Activated naive CD4-positive, alpha-beta T cell treated with anti-CD3 and anti-CD28 coated beads, Interleukin-2, amount 50 U/mL, for 16 hours (primary cell): ENCODE measurements around the gene PUDP.
"Not testable (repeated sequence)": the region's sequence is repeated elsewhere in the genome, so short reads cannot be mapped to it uniquely, and the experiment has no call there.

Source experiments
- DNase-seq: peaks from one replicate; pipeline ENCODE4 v3.0.0-alpha.2; 2020

Gene PUDP

DNA sequence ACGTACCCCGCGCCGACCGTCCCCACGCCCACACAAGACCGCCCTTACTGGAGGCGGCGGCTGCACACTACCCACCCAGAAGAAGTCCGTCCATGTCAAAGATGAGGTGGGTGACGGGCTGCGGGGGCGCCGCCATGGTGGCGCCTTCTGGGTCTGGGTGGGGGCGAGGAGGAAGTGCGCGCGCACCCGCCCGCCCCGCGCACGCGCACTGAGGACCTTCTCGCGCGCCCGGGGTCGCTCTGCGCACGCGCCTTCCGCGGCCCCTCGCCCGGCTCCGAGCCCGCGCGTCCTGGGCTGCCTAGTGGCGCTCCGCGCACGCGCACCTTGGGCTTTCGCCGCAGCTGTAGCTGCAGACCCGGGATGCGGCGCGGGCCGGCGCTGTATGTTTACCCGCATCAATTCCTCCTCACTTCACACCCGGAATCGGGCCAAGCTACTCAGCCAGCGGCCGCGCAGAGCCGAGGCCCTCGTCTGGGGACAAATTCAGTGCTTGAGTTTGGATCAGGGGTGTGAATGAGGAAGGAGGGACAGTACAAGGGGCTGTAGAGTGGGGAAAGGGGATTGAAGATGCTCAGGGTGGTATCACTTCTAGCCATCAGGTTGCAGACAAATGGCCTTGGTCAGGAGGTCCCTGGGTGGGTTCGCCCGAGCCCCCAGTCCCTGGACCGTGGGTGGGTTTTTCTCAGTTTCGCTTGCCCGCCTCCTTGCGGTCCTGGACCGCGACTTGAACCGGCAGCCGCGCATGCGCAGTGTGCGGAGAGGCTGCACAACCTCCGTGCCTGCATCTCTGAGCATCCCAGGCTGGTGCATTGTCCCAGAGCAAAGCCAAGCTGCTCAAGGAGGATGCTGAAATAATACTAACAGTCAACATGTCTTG is at the start of gene PUDP:
PUDP (minus strand) TSS at position 176 of the 877 bp plus-strand sequence; CDS start at position 136, 40 bp downstream.
- DNase-seq, result peak; percentile 86

- no peak for DNase-seq
Measured at GRCh38 chrX:7194606-7195005, 46.7 kb upstream of the PUDP start.

DNA sequence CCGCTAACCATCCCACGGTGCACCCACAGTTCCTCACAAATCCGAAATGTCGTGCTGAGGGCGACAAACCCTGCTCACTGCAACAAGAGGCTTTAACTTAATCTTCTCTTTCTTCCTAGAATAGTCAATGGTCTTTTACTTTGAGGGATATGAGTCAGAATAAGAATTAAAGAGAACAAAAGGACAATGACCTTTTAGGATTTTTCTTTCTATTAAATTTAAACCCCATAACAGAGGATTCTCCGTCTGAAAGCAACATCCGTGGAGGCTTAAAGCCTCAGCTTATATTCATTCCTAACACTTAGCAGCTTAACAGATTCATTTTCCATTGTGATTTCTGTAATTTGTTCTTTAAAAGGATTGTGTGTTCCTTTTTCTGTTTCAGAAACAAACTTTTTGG is 44.9 kb upstream of the PUDP start:
- DNase-seq, result no peak

- no peak for DNase-seq
Measured at GRCh38 chrX:7191681-7192110, 43.7 kb upstream of the PUDP start.

- no peak for DNase-seq
Measured at GRCh38 chrX:7190157-7190556, 42.2 kb upstream of the PUDP start.

DNA sequence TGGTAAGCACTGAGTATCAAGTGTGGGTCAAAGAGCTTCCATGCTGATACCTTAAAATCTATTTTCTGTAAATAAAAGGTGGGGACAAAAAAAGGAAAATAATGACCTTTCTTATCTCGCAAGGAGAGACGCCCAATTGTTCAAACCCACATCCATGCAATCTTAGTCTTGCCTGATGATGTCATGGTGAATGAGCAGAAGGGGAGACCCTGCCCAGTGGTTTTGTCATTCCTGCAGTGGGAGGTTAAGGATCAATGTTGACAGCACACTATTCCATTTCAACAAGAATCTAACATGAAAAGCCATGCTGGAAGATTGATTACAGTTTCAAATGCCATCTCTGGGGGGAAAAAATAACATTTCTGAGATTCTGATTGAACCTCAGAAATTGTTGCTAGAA is 40.7 kb upstream of the PUDP start:
- no peak for DNase-seq

GRCh38 chrX:7184816-7185215 is 36.9 kb upstream of the PUDP start:
- no peak for DNase-seq

- no peak for DNase-seq
Measured at GRCh38 chrX:7179446-7179845, 31.5 kb upstream of the PUDP start.

DNA sequence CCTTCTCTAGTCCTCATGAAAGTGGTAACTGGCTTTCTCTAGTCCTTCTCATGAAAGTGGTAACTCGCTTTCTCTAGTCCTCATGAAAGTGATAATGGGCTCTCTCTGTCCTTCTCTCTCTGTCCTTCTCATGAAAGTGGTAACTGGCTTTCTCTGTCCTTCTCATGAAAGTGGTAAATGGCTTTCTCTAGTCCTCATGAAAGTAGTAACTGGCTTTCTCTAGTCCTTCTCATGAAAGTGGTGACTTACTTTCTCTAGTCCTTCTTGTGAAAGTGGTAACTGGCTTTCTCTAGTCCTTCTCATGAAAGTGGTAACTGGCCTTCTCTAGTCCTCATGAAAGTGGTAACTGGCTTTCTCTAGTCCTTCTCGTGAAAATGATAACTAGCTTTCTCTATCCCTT is 30.9 kb upstream of the PUDP start:
- DNase-seq, result not testable (repeated sequence)

- peak; percentile 19 for DNase-seq
Measured at GRCh38 chrX:7170898-7171297, 22.9 kb upstream of the PUDP start.

DNA sequence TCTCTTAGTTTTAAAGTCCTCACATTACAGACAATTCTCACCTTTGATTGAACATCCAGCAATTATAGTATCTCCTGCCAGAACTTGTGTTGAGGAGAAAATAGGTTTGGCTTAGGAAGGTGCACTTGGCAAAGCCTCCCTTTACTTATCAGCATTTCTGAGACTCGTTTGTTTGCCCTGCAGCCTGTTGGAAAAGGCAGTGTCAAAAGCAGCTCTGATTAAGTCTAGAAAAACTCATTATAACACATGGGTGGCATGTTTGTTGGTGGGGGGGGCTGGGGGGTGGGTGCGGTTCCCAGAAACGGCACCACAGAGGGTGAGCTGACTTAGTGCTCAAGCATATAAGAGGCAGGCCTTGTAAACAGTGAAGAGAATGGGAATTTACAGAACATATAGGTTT is 21.7 kb upstream of the PUDP start:
- DNase-seq, result no peak

DNA sequence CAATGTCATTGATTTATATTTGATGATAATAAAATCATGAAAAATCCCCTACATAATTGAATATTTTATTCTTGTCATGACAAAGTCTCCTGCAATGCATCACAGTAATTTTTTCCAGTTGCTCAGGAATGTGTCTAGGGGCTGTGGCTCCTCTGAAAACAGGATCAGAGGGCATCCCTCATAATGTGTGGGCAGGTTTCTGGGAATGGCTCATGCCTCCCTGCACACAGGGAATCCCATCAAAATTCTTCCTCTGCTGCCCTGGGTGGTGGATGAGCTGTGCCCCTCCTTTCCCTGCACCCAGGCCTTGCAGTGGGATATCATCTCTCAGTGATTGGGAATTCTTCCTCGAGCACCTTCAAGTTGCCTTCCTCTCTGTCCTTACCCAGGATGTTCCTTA is 20.4 kb upstream of the PUDP start:
- DNase-seq, result no peak

DNA sequence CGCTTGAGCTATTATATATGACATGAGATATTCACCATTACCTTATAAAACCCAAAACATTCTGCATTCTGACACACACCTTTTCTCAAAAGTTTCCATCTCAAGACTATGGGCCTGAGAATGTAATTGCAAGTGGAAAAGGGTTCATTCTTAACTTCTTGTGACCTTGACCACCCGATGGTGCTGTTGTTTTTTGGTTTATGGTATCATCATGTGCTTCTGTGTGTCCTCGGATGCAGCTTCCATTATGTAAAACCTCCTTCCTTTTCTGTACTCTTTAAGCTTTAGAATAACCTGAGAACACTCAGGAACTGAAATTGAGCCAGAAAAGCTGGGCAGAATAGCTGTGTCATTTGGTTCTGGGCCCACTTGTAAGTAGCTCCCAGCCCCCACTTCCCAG is 16.2 kb upstream of the PUDP start:
- no peak for DNase-seq

GRCh38 chrX:7163146-7163677 is 15.3 kb upstream of the PUDP start:
- DNase-seq, result no peak

DNA sequence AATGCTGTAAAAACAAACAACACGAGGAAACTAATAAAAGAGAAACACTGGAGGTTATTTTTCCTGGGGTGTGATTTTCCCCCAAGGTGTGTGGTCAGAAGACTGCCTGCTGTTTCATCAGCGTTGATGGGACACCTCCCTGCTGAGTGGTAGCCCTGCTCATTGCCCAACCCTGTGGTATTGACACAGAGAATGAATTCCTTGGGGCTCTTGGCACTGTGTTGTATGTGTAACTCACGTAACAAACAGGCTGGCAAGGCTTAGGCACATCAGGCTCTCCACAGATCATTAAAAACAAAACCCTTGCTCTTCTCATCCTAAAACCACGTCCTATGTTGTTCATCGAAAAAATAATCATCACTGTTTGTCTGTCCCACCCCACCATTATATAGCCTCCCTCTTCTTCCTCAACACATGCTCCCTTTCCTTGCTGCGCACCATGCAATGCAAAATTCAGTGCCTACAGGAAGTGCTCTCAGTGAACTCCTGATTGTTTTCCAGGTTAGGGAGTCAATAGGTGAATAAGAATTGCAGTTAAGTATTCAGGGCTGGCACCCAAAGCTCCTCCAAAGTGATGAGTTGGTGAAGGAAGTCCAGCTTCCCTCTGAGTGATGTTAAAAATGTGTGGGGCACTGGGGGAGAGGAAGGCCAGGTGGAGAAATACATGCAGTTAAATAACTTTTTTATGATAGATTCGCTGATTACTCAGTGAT is 11.4 kb upstream of the PUDP start:
- no peak for DNase-seq

DNA sequence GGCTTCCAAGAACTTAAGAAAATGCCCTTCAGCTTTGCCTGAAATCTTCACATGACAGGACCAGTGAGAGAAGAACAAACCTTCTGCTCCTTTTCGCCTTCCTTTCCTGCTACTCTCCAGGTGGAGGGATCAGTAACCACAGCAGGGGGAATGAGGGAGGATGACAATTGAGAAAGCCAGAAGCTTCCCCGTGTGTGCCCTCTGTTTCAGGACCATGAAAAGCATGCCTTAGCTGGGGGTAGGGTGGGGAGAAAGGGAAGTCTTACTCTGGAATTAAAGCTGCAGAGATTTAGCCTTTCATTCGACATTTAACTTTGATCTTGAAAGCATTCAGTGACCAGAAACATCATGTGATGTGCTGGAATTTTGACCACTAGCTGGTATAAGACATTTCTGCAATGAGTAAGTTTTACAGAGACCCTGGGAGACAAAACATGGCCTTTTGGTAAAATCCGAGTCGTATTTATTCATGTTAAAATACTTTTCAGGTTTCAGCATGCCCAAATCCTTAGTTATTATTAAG is 10.6 kb upstream of the PUDP start:
- no peak for DNase-seq

DNA sequence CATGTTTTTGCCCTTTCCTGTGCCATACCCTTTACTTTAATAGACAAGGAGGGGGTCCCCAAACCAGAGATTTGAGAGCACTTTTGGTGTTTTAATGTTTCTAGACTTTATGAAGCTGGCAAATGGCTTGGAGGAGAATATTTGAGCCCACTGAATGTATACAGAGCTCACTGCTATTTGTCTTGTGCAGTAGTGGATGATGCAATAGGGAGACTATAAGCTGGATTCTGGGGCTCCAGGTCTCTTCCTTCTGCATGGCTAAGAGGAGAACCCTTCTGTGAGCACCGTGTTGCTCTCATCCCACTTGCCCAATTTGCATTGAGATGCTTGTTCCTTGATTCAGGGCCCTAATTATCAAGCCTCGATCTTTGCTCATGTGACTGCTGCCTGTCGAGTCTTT is 8.9 kb upstream of the PUDP start:
- DNase-seq, result no peak

GRCh38 chrX:7155163-7155562 is 7.2 kb upstream of the PUDP start:
- no peak for DNase-seq

DNA sequence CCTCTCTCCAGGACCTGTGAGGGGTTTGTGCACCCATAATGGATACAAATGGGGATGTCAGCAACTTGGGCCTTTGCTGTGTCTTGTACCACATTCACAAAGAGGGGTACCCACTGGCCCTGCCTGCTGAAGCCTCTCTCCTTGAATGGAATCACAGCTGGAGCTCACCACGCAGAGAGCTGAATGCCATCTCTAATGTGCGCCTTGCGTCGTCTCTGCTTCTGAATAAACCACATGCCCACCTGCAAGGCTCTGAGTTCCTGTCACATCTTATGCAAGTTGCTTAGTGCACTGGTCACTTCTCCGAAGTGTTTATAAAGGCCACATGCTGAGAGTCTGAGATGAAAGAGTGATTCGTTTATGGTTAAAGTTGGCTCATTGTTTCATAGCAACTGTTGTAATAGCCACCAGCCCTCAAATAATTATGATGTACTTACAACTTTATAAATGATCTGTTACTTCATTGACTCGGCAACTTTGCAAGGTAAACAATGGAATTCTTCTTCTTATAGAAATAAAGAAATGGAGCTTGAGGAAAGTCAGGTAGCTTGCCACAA is 6.2 kb upstream of the PUDP start:
- no peak for DNase-seq

DNA sequence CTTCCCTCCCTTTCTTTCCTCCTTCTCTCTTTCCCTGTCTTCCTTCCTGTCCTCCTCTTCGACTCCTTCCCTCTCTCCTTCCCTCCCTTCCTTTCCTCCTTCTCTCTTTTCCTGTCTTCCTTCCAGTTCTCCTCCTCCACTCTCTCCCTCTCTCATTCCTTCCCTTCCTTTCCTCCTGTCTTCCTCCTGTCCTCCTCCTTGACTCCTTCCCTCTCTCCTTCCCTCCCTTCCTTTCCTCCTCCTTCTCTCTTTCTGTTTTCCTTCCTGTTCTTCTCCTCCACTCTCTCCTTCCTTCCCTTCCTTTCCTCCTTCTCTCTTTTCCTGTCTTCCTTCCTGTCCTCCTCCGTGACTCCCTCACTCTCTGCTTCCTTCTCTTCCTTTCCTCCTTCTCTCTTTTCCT is 5.3 kb upstream of the PUDP start:
- no peak for DNase-seq

- DNase-seq, result no peak
Measured at GRCh38 chrX:7149411-7149810, 1.5 kb upstream of the PUDP start.

DNA sequence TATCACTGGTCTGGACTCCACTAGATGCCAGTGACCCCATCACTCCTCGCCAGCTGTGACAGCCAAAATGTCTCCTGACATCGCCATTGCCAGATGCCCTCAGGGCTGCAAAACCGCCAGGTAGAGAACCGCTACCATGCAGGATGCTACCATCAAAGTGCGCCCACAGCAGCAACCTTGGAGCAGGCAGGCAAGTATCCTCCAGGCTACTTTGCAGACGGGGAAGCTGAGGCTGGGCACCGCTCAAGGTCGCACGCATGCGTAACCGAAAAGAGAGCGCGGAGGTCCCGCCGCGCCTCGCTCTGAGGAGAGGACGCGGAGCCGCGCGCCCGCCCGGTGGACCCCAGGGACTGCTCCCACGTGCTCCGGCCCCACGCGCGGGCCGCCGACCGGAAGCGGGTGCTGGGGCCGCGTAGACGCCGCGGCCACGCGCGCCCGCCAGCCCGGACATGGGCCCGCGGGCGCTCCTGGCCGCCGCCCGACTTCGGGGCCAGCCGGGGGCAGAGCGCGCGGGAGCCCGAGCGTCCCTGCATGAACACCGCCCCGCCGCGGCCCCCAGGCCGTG is 458 bp downstream of the PUDP start, which contains the start of gene STS:
STS (plus strand) TSS at position 300 of the 565 bp plus-strand sequence. CDS start 105,488 bp downstream, outside the sequence.
- peak; percentile 33 for DNase-seq
